ENCODE data around the gene PKD2L2. TPM values are rescaled to one million over a fixed set of nuclear protein-coding genes. Genes with fewer than 3 reads are reported as not detected.
"Not testable (repeated sequence)": the region's sequence is repeated elsewhere in the genome, so short reads cannot be mapped to it uniquely, and the experiment has no call there.

Gene PKD2L2
- polyA plus RNA-seq, 1 donor from 2014 or later = not detected

GRCh38 chr5:137938751-137939143 is 49.5 kb downstream of the PKD2L2 start:
- TF ChIP-seq POLR2AphosphoS5 (IDR thresholded peaks at IDR 0.05) (no peak), CTCF (IDR thresholded peaks at IDR 0.05; ENCODE audit: poor library complexity, severe bottlenecking) (no peak), RAD21 (conservative IDR thresholded peaks at IDR 0.05) (no peak), TAF1 (IDR thresholded peaks at IDR 0.05; ENCODE audit: low read depth) (no peak), REST (IDR thresholded peaks at IDR 0.05; ENCODE audit: borderline replicate concordance) (no peak), EZH2 (IDR thresholded peaks at IDR 0.05; ENCODE audit: borderline replicate concordance, insufficient read depth, low read length, poor library complexity, severe bottlenecking) (no peak), SMC3 (conservative IDR thresholded peaks at IDR 0.05; ENCODE audit: poor library complexity) (no peak), EP300 (conservative IDR thresholded peaks at IDR 0.05; ENCODE audit: poor library complexity, severe bottlenecking) (no peak), MXI1 (conservative IDR thresholded peaks at IDR 0.05; ENCODE audit: poor library complexity, severe bottlenecking) (no peak)
- H3K9me2 ChIP-seq (ENCODE audit: insufficient read depth, low read length) = no peaks in the 10 kb centered on the region
- H3K36me3 ChIP-seq (ENCODE audit: insufficient read depth, low read length) = peaks cover 16% of the 10 kb centered on the region
- no peak overlapping the region for H3K4me2 ChIP-seq (ENCODE audit: low read length)
- no peaks in the 10 kb centered on the region for H3F3A ChIP-seq (ENCODE audit: insufficient read depth, low read length, poor library complexity, severe bottlenecking)
- H3K27me3 ChIP-seq (ENCODE audit: insufficient read depth, low read depth, low read length) = no peaks in the 10 kb centered on the region
- no peaks in the 10 kb centered on the region for H4K20me1 ChIP-seq (ENCODE audit: insufficient read depth)
- no peak overlapping the region for H2AFZ ChIP-seq (ENCODE audit: low read depth, low read length)
- H3K79me2 ChIP-seq (replicated peaks; ENCODE audit: insufficient read depth, low read length) = no peaks in the 10 kb centered on the region
- no peak overlapping the region for H3K27ac ChIP-seq (ENCODE audit: low read length)
- H3K9ac ChIP-seq (ENCODE audit: low read length) = no peak overlapping the region
- H3K4me3 ChIP-seq (ENCODE audit: low read length) = no peak overlapping the region
- H3K9me3 ChIP-seq (ENCODE audit: low read length) = no peaks in the 10 kb centered on the region

GRCh38 chr5:137939331-137939730 is 50.1 kb downstream of the PKD2L2 start:
- Histone ChIP-seq H3K9me3 (ENCODE audit: low read length) (no peaks in the 10 kb centered on the region), H3K27ac (ENCODE audit: low read length) (no peak overlapping the region), H3K9me2 (ENCODE audit: insufficient read depth, low read length) (no peaks in the 10 kb centered on the region), H4K20me1 (ENCODE audit: insufficient read depth) (no peaks in the 10 kb centered on the region), H3K4me2 (ENCODE audit: low read length) (no peak overlapping the region), H3K36me3 (ENCODE audit: insufficient read depth, low read length) (peaks cover 16% of the 10 kb centered on the region), H2AFZ (ENCODE audit: low read depth, low read length) (no peak overlapping the region), H3K4me3 (ENCODE audit: low read length) (no peak overlapping the region), H3K79me2 (replicated peaks; ENCODE audit: insufficient read depth, low read length) (no peaks in the 10 kb centered on the region), H3K9ac (ENCODE audit: low read length) (no peak overlapping the region), H3K27me3 (ENCODE audit: insufficient read depth, low read depth, low read length) (no peaks in the 10 kb centered on the region), H3F3A (ENCODE audit: insufficient read depth, low read length, poor library complexity, severe bottlenecking) (no peaks in the 10 kb centered on the region)
- no peak for TF ChIP-seq SMC3 (conservative IDR thresholded peaks at IDR 0.05; ENCODE audit: poor library complexity)
- TF ChIP-seq MXI1 (conservative IDR thresholded peaks at IDR 0.05; ENCODE audit: poor library complexity, severe bottlenecking) = no peak
- TF ChIP-seq RAD21 (conservative IDR thresholded peaks at IDR 0.05) = no peak

DNA sequence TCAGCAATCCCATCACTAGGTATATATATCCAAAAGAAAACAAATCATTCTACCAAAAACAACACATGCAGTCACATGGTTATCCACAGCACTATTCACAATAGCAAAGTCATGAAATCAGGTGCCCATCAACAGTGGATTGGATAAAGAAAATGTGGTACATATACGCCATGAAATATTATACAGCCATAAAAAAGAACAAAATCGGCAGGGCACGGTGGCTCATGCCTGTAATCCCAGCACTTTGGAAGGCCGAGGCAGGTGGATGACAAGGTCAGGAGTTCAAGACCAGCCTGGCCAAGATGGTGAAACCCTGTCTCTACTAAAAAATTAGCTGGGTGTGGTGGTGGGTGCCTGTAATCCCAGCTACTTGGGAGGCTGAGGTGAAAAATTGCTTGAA is 55.0 kb downstream of the PKD2L2 start:
- H2AFZ ChIP-seq (ENCODE audit: low read depth, low read length); H3K9ac ChIP-seq (ENCODE audit: low read length); H3K9me2 ChIP-seq (ENCODE audit: insufficient read depth, low read length); H3F3A ChIP-seq (ENCODE audit: insufficient read depth, low read length, poor library complexity, severe bottlenecking); H3K27ac ChIP-seq (ENCODE audit: low read length); H3K27me3 ChIP-seq (ENCODE audit: insufficient read depth, low read depth, low read length); H3K4me2 ChIP-seq (ENCODE audit: low read length); H3K4me3 ChIP-seq (ENCODE audit: low read length); H4K20me1 ChIP-seq (ENCODE audit: insufficient read depth); H3K9me3 ChIP-seq (ENCODE audit: low read length); H3K79me2 ChIP-seq (replicated peaks; ENCODE audit: insufficient read depth, low read length): not testable (repeated sequence)
- H3K36me3 ChIP-seq (ENCODE audit: insufficient read depth, low read length) = peaks cover 20% of the 10 kb centered on the region

All from neural cell (in vitro differentiated cells).